Activated CD4-positive, alpha-beta memory T cell treated with anti-CD3 and anti-CD28 coated beads for 36 hours (primary cell): ENCODE results near the gene EXOC3L2. TPM values are rescaled to one million over a fixed set of nuclear protein-coding genes. Genes with fewer than 3 reads are reported as not detected.

Experiments used
- CTCF ChIA-PET: fragments of 350-600 bp; sonication (Branson Sonifier 250); formaldehyde crosslinking; loops from one replicate; lab custom pipeline; 2021; ENCODE audit warnings: antibody characterized with exemption, inconsistent platforms; lab: Charles Lee
- POLR2A ChIA-PET: fragments of 350-600 bp; sonication (Branson Sonifier 250); formaldehyde crosslinking; loops from one replicate; lab custom pipeline; 2021; ENCODE audit warnings: antibody characterized with exemption; lab: Charles Lee
- DNase-seq: peaks from one replicate; pipeline ENCODE4 v3.0.0-alpha.2; 2020
- H3K27ac Mint-ChIP-seq: one replicate; pipeline ENCODE4 v1.8.0; 2021; ENCODE audit warnings: mixed read lengths
- H3K27me3 Mint-ChIP-seq: one replicate; pipeline ENCODE4 v1.8.0; 2021; ENCODE audit warnings: mixed read lengths
- H3K36me3 Mint-ChIP-seq: one replicate; pipeline ENCODE4 v1.8.0; 2021; ENCODE audit warnings: mixed read lengths
- H3K4me1 Mint-ChIP-seq: one replicate; pipeline ENCODE4 v1.8.0; 2021; ENCODE audit warnings: low read depth, mixed read lengths
- H3K4me3 Mint-ChIP-seq: one replicate; pipeline ENCODE4 v1.8.0; 2021; ENCODE audit warnings: mild to moderate bottlenecking, mixed read lengths
- H3K9me3 Mint-ChIP-seq: one replicate; pipeline ENCODE4 v1.8.0; 2021; ENCODE audit warnings: mixed read lengths
- intact Hi-C: fragments of 100-400 bp; cut with micrococcal nuclease; formaldehyde crosslinking; loops from one replicate; pipeline ENCODE4 v1.15.1; 2023
- total RNA-seq, 2 experiments: library from RNA; stranded (reverse); gene quantifications; one replicate each; pipeline ENCODE4 v1.2.3, GENCODE V29; 2021

The EXOC3L2 gene
- total RNA-seq, result not detected

DNA sequence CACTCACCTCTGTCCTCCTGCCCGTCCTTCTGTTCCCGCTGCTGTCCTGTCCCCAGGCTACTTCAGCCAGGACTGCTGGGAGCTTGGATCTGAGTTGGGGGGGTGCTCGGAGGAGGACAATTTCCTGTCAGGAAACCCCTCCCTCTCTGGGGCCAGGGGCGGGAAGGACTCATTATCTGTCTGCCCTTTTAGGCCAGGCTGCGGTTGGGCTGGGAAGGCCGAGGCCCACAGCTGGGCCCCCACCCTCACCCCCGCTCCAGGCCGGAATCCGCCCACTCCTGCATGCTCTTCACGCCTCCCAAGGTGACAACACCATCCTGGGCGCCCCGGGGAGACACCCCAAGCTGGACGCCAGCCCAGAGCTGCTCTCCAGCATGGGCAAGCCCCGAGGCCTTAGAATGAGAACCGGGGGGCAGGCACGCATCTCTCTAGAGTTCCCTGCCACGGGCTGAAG lies at the start of gene EXOC3L2:
EXOC3L2 (minus strand) TSS at position 74 of the 454 bp plus-strand sequence. CDS start 6,362 bp downstream, outside the sequence.
- CTCF ChIA-PET, result no interaction called here
- intact Hi-C loops, result no loop called here
- Mint-ChIP-seq H3K4me1 (peaks cover 4% of the 10 kb centered on the region), H3K4me3 (no peak within 1 kb of the TSS), H3K9me3 (no peaks in the 10 kb centered on the region), H3K36me3 (no peaks in the 10 kb centered on the region), H3K27ac (no peak within 1 kb of the TSS), H3K27me3 (peaks cover 11% of the 10 kb centered on the region)
- no peak for DNase-seq
- POLR2A ChIA-PET, result no interaction called here

DNA sequence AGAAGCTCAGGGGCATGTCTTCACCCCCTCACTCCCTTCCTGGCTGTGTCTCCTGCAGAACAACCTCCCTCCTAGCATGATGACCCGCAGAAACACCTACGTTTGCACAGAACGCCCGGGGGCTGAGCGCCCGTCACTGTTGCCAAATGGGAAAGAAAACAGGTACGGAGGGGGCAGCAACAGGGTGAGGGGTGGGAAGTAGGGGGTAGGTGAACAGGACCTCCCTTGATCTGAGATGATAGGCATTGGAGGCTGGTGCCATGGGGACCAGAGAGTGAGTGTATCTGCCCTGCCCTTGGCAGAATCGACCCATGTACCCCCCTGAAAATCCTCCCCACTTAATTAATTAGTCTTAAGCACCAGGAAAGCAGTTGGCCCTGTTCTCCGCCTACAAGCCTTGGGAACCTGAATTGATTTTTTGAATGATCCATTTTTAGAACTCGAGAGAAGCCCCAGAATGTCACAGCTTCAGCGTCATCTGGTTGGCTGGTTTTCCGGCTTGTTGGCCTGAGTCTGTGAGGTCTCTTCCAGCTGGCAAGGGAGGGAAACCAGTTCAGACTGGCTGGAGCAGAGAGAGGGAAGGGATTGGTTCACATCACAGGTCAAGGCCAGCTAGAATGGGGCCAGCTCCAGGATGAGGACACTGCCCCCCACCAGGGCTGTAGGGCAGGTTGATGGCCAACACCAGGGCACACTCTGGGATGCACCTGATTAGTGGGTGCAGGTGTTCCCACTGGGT lies 49.3 kb upstream of the EXOC3L2 start:
- peaks cover 4% of the 10 kb centered on the region for H3K9me3 Mint-ChIP-seq
- POLR2A ChIA-PET, result no interaction called here
- intact Hi-C loops, result no loop called here
- peaks cover 31% of the 10 kb centered on the region for H3K36me3 Mint-ChIP-seq
- CTCF ChIA-PET, result no interaction called here
- no peak overlapping the region for H3K4me3 Mint-ChIP-seq
- H3K27ac Mint-ChIP-seq, result no peak overlapping the region
- H3K4me1 Mint-ChIP-seq, result peaks cover 9% of the 10 kb centered on the region
- no peaks in the 10 kb centered on the region for H3K27me3 Mint-ChIP-seq
- DNase-seq, result no peak

DNA sequence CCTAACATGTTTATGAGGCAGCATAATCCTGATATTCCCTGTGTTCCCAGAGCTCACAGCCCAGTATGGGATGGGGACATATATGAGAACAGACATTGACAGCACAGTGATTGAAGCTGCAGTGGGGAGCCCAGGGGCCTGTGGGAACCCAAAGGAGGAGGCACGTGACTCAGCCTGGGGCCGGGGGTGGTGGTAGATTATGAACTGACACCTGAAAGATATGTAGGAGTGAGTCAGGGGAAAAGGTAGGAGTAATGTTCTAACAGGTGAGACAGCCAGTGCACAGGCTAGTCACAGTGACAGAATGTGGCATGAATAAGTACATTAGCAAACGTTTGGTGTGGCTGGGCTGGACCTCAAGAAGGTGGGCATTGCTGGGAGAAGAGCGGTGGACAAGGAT lies 48.5 kb upstream of the EXOC3L2 start:
- CTCF ChIA-PET, result no interaction called here
- POLR2A ChIA-PET, result no interaction called here
- H3K27ac Mint-ChIP-seq, result no peak overlapping the region

DNA sequence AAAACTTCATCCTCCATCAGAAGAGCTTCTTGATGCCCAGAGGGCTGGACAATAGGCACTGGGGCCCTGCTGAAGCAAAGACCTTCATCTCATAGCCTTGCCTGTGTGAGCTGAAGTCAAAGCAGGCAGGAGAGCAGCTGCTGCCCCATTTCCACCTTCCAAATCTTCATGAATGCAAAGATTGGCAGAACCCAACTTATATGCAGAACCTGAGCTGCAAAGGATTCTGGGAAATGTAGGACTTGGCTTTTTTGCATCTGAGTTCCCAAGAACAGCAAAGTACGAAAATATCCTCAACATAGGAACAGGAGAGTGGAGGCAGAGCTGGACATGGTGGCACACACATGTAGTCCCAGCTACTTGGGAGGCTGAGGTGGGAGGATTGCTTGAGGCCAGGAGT lies 46.6 kb upstream of the EXOC3L2 start:
- Mint-ChIP-seq H3K4me3 (no peak overlapping the region), H3K36me3 (peaks cover 33% of the 10 kb centered on the region), H3K27ac (no peak overlapping the region), H3K9me3 (peaks cover 4% of the 10 kb centered on the region), H3K4me1 (peaks cover 9% of the 10 kb centered on the region), H3K27me3 (no peaks in the 10 kb centered on the region)
- DNase-seq, result no peak
- ChIA-PET POLR2A (no interaction called here), CTCF (no interaction called here)
- intact Hi-C loops, result no loop called here

More for the DNA sequence above, 48.5 kb upstream of the EXOC3L2 start:
- Mint-ChIP-seq H3K4me3 (no peak overlapping the region), H3K4me1 (peaks cover 9% of the 10 kb centered on the region), H3K27me3 (no peaks in the 10 kb centered on the region), H3K9me3 (peaks cover 4% of the 10 kb centered on the region), H3K36me3 (peaks cover 29% of the 10 kb centered on the region)
- intact Hi-C loops, result no loop called here
- peak; percentile 50 for DNase-seq

DNA sequence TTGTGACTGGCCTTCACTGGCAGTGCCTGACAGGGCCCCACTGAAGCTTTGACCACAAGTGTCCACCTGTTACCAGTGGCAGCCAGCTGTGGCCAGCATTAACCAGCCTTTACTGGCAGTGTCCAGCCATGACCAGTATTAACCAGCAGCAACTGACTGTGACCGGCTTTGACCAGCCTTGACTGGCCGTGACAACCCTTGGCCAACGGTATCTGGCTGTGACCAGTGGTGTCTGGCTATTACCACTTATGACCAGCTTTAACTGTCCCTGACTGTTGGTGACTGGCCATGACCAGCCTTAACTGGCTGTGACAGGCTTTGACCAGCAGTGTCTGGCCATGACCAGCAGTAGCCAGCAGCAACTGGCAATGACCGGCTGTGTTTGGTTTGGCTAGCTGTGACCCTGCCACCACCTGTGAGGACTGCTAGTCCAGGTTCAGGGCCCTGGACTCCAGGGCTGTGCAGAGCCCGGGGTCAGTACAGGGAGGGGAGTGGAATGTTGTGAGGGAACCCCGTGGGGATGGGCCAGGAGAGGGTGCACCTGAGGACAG lies 45.2 kb upstream of the EXOC3L2 start:
- intact Hi-C loops, result no loop called here
- peaks cover 9% of the 10 kb centered on the region for H3K4me1 Mint-ChIP-seq
- no peak overlapping the region for H3K4me3 Mint-ChIP-seq
- DNase-seq, result no peak
- ChIA-PET CTCF (no interaction called here), POLR2A (no interaction called here)
- H3K9me3 Mint-ChIP-seq, result peaks cover 4% of the 10 kb centered on the region
- H3K27ac Mint-ChIP-seq, result no peak overlapping the region
- peaks cover 35% of the 10 kb centered on the region for H3K36me3 Mint-ChIP-seq
- no peaks in the 10 kb centered on the region for H3K27me3 Mint-ChIP-seq

DNA sequence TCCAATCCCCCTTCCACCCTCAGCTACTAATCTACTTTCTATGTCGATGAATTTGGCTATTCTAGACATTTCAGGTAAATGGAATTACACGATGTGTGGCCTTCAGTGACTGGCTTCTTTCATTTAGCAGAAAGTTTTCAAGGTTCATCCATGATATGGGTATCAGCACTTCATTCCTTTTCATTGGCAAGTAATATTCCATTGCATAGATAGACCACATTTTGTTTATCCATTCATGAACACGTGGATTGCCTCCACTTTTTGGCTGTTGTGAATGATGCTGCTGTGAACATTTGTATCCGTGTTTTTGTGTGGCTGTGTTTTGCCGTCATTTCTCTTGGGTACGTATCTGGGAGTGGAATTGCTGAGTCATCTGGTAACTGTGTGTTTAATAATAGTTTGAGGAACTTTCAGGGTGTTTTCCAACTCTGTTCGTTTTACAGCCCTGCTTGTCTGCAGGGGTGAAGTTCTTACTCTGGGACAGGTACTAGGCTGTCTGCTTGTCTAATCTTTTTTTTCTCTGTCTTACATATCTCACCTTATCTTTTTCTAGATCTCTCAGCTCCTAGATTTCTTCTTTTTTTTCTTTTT lies 38.3 kb upstream of the EXOC3L2 start:
- H3K27ac Mint-ChIP-seq, result no peak overlapping the region
- H3K4me3 Mint-ChIP-seq, result no peak overlapping the region
- no peaks in the 10 kb centered on the region for H3K27me3 Mint-ChIP-seq
- intact Hi-C loops, result no loop called here
- H3K4me1 Mint-ChIP-seq, result no peaks in the 10 kb centered on the region
- ChIA-PET POLR2A (no interaction called here), CTCF (no interaction called here)
- H3K36me3 Mint-ChIP-seq, result peaks cover 27% of the 10 kb centered on the region
- H3K9me3 Mint-ChIP-seq, result no peaks in the 10 kb centered on the region
- DNase-seq, result no peak

DNA sequence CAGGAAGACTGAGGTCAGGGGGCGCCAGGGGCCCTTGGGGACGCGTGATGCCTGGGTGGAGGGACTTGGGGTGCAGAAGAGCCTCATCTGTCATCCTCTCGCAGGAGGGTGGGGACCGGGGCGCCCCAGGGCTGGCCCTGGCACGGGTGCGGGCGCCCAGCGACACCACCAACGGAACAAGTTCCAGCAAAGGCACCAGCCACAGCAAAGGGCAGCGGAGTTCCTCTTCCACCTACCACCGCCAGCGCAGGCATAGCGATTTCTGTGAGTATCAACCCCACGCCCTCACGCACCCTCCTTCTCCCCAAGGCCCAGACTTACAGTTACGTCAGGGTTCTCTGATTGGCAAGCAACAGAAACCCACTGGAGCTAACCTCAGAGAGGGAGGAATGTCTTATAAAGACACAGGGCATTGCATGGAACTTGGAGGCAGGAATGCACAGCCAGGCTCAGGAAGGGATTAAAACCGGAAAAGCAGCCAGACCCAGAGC lies 35.3 kb upstream of the EXOC3L2 start:
- H3K4me1 Mint-ChIP-seq, result no peaks in the 10 kb centered on the region
- POLR2A ChIA-PET, result no interaction called here
- intact Hi-C loops, result no loop called here
- H3K27me3 Mint-ChIP-seq, result no peaks in the 10 kb centered on the region
- DNase-seq, result no peak
- no peak overlapping the region for H3K27ac Mint-ChIP-seq
- H3K4me3 Mint-ChIP-seq, result no peak overlapping the region
- peaks cover 20% of the 10 kb centered on the region for H3K36me3 Mint-ChIP-seq
- H3K9me3 Mint-ChIP-seq, result no peaks in the 10 kb centered on the region
- CTCF ChIA-PET, result no interaction called here

DNA sequence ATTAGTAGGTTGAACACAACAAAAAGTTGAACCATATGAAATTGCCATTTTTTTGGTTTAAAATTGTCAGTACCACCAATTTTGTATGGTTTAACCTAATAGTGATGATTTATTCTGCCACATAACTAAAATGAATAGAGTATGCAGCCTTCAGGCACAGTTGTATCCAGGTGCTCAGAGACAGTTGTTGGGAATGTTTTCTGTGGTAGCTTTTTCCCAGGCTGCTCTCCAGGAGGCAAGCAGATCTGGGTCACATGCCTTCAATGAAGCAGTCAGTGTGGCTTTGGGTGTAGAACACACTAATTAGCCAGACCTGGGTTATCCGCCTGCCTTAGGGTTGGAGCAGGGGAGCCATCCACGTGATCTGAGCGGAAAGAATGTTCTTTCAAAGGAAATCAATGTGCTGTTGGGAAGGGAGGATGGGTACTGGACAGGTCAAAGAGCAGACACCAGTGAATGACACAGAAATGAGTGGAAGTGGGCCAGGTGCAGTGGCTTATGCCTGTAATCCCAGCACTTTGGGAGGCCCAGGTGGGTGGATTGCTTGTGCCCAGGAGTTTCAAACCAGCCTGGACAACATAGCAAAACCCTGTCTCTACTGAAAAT lies 34.5 kb upstream of the EXOC3L2 start:
- Mint-ChIP-seq H3K36me3 (peaks cover 17% of the 10 kb centered on the region), H3K27ac (no peak overlapping the region), H3K4me1 (no peaks in the 10 kb centered on the region), H3K27me3 (no peaks in the 10 kb centered on the region), H3K4me3 (no peak overlapping the region), H3K9me3 (no peaks in the 10 kb centered on the region)
- no peak for DNase-seq
- CTCF ChIA-PET, result no interaction called here
- intact Hi-C loops, result no loop called here
- POLR2A ChIA-PET, result no interaction called here

DNA sequence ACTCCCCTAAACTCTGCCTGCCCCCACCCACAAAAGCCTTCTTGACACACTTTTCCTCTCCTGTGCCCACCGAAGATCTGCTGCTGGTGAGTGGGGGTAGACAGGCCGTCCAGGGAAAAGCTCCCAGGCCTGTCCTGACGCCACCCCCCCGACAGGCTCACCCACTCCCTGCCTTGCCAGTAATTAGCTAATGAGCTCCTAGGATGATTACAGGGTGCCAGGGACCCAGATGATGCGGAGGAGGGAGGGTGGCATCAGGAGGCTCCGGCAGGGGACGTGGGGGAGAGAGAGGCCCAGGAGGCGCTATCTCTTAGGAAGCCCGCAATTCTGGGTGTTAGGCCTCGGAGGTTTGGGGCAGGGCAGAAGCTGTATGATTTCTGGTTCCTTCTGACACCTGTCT lies 32.9 kb upstream of the EXOC3L2 start:
- Mint-ChIP-seq H3K4me3 (no peak overlapping the region), H3K36me3 (peaks cover 19% of the 10 kb centered on the region), H3K27ac (no peak overlapping the region), H3K27me3 (no peaks in the 10 kb centered on the region), H3K4me1 (no peaks in the 10 kb centered on the region), H3K9me3 (no peaks in the 10 kb centered on the region)
- POLR2A ChIA-PET, result no interaction called here
- no peak for DNase-seq
- CTCF ChIA-PET, result no interaction called here
- intact Hi-C loops, result no loop called here

DNA sequence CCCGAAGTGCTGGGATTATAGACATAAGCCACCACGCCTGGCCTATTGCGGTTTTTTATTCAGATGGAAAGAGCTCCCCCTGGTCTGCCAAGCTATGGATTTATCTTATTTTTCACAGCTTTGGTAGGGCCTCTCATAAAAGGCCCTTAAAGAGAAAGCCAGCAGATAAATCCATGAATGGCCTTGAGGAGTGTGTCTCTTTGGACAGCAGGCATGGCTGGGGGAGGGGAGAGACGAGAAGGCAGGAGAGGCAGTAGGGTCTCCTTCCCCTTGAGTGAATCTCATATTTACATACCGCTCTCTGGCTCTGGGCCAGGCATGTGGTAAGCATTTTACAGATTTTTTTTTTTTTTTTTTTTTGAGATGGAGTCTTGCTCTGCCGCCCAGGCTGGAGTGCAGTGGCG lies 31.1 kb upstream of the EXOC3L2 start:
- H3K36me3 Mint-ChIP-seq, result peaks cover 23% of the 10 kb centered on the region
- CTCF ChIA-PET, result no interaction called here
- H3K4me1 Mint-ChIP-seq, result no peaks in the 10 kb centered on the region
- no peak overlapping the region for H3K27ac Mint-ChIP-seq
- H3K27me3 Mint-ChIP-seq, result no peaks in the 10 kb centered on the region
- DNase-seq, result no peak
- intact Hi-C loops, result no loop called here
- POLR2A ChIA-PET, result no interaction called here
- H3K9me3 Mint-ChIP-seq, result no peaks in the 10 kb centered on the region
- H3K4me3 Mint-ChIP-seq, result no peak overlapping the region

DNA sequence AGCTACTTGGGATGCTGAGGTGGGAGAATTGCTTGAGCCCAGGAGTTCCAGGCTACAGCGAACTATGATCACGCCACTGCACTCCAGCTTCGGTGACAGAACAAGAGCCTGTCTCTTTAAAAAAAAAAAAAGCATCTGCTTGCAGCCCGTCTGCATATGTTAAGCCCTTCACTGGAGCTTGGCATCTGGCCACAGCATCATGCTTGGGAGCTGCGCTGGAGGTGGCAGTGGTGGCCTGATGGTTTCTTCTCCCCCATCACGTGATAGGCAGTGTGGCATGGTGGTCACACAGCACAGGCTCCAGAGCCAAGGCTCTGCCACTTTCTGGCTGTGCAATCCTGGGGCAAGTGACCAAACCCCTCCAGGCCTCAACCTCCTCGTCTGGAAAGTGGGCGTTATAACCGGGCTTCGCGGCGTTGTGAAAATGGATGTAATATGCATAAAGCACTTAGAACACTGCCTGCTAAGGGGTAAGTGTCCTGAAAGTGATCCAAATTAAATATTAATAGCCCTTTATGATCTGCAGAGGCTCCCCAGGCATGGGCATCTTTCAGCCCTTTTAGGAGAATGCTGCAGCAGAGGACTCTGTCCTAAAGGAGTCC lies 30.3 kb upstream of the EXOC3L2 start:
- H3K36me3 Mint-ChIP-seq, result peaks cover 24% of the 10 kb centered on the region
- H3K4me1 Mint-ChIP-seq, result no peaks in the 10 kb centered on the region
- intact Hi-C loops, result no loop called here
- H3K27ac Mint-ChIP-seq, result no peak overlapping the region
- no peaks in the 10 kb centered on the region for H3K9me3 Mint-ChIP-seq
- ChIA-PET POLR2A (no interaction called here), CTCF (no interaction called here)
- DNase-seq, result no peak
- no peak overlapping the region for H3K4me3 Mint-ChIP-seq
- no peaks in the 10 kb centered on the region for H3K27me3 Mint-ChIP-seq

DNA sequence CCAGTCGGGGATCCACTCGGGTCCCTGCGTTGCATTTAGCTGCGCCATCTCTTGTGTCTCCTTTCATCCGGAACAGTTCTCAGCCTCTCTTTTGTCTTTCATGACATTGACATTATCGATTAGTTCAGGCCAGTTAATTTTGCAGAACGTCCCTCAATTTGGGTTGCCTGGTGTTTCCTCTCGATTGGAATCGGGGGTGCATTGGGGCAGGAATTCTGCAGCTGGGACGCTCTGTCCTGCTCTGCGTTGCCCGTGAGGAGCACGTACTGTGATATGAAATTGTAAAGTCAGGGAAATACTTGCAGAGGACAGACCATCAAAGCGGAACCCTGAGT lies 28.3 kb upstream of the EXOC3L2 start:
- H3K36me3 Mint-ChIP-seq, result peaks cover 17% of the 10 kb centered on the region
- intact Hi-C loops, result no loop called here
- CTCF ChIA-PET, result no interaction called here
- no peak for DNase-seq
- no peaks in the 10 kb centered on the region for H3K9me3 Mint-ChIP-seq
- H3K27ac Mint-ChIP-seq, result no peak overlapping the region
- H3K4me3 Mint-ChIP-seq, result no peak overlapping the region
- POLR2A ChIA-PET, result no interaction called here
- H3K27me3 Mint-ChIP-seq, result no peaks in the 10 kb centered on the region
- no peaks in the 10 kb centered on the region for H3K4me1 Mint-ChIP-seq
